Measurements from ENCODE around the gene RCSD1. TPM values are rescaled to one million over a fixed set of nuclear protein-coding genes. Genes with fewer than 3 reads are reported as not detected.

Gene RCSD1
- total and polyA plus RNA-seq, 11 donors, result 14.1 to 51.5 (median 29.6) TPM

DNA sequence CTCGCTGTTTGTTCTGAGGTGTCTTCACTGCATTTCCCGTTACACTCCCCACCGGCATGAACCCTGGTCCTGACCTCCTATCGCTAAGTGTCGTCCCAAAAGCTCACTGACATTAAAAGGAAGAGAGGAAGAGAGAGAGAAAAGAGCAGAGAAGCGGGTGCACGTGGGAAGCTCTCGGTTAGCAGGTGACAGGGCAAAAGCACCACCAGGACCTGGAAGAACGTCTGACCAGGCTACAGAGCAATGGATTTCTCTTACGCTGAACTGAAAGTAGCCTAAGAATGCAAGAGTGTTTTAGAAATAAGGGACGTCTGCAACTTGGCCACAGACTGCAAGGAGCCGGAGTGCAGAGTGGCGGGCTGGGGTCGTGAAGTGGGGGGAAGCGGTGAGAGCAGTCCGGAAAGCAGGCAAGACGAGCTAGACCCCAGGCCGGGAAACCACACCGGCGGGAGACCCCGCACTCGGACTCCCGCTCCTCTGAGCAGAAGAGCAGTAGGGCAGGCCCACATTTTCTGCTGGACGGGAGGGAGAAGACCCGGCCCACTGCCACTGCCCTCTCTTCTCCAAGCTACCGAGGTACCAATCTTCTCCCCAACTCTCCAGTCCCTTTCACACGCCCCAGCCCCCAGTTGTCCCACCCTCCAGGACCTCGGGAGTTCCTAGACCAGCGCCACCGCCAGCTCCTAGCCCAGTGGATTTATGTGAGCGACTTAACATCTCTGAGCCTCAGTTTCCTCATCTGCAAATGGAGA, 83.5 kb downstream of the RCSD1 start:
- TF ChIP-seq, protein P1, sequence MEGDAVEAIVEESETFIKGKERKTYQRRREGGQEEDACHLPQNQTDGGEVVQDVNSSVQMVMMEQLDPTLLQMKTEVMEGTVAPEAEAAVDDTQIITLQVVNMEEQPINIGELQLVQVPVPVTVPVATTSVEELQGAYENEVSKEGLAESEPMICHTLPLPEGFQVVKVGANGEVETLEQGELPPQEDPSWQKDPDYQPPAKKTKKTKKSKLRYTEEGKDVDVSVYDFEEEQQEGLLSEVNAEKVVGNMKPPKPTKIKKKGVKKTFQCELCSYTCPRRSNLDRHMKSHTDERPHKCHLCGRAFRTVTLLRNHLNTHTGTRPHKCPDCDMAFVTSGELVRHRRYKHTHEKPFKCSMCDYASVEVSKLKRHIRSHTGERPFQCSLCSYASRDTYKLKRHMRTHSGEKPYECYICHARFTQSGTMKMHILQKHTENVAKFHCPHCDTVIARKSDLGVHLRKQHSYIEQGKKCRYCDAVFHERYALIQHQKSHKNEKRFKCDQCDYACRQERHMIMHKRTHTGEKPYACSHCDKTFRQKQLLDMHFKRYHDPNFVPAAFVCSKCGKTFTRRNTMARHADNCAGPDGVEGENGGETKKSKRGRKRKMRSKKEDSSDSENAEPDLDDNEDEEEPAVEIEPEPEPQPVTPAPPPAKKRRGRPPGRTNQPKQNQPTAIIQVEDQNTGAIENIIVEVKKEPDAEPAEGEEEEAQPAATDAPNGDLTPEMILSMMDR (IDR thresholded peaks at IDR 0.05), result no peak
- no peak for TF ChIP-seq POLR2A (IDR thresholded peaks at IDR 0.05)
- peak in 1 of 4 donors; percentile 0 for ATAC-seq
- Histone ChIP-seq H3K27ac (peak overlapping the region; percentile 36 to 94 (median 88)), H3K9me3 (no peaks in the 10 kb centered on the region), H3K4me3 (peak overlapping the region; percentile 39 to 86 (median 76)), H3K36me3 (no peaks in the 10 kb centered on the region), H3K27me3 (no peaks in the 10 kb centered on the region), H3K4me1 (peaks cover 0 to 26% (median 6%) of the 10 kb centered on the region in 12 donors)
- intact Hi-C loops (cut with DNase I), result loop anchor here in 4 of 10 donors (2.0 to 10.0 kb wide), 3 partner anchors 89 to 371 kb away; partner anchors contain the start of genes DCAF6 (in 3 of the 4) and MPC2 (in 3 of the 4)
- peak in 3 of 5 donors; percentile 40 to 67 (median 46) for DNase-seq
- WGBS, 4 donors, result 13 to 40% (median 26%) methylated on average over 31 of the region's 31 CpGs

DNA sequence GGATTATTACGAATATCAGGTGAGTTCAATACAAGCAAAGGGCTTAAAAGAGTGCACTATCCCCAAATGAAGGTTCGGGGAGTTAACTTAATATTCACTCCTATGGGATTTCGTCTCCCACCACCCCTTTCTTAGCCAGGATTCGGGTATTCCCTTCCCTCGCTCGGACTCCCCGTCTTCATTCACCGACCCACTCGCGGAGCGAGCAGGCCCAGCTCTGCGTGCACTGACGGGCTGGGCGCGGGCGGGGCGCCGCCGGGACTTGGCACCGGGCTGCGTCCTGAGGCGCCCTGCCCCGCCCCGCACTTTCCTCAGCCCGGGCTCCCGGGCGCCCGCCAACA, 84.0 kb downstream of the RCSD1 start:
- peaks cover 0 to 20% (median 5%) of the 10 kb centered on the region in 12 donors for H3K4me1 ChIP-seq
- DNase-seq, result peak in 1 of 5 donors; percentile 93
- peak overlapping the region; percentile 36 to 94 (median 88) for H3K27ac ChIP-seq
- no peaks in the 10 kb centered on the region for H3K27me3 ChIP-seq
- H3K4me3 ChIP-seq, result peak overlapping the region; percentile 39 to 86 (median 76)
- no peaks in the 10 kb centered on the region for H3K36me3 ChIP-seq
- H3K9me3 ChIP-seq, result no peaks in the 10 kb centered on the region
- ATAC-seq, result peak; percentile 62 to 94 (median 90)
- TF ChIP-seq, protein P1 (IDR thresholded peaks at IDR 0.05), result peak in 1 of 12 donors; percentile 2
- peak in 1 of 2 donors; percentile 40 for TF ChIP-seq POLR2A (IDR thresholded peaks at IDR 0.05)
- 1% methylated on average over 19 to 28 of the region's 28 CpGs for WGBS, 4 donors
- intact Hi-C loops (cut with DNase I), result loop anchor here in 4 of 10 donors (2.0 to 10.0 kb wide), 3 partner anchors 89 to 371 kb away; partner anchors contain the start of genes DCAF6 (in 3 of the 4) and MPC2 (in 3 of the 4)

DNA sequence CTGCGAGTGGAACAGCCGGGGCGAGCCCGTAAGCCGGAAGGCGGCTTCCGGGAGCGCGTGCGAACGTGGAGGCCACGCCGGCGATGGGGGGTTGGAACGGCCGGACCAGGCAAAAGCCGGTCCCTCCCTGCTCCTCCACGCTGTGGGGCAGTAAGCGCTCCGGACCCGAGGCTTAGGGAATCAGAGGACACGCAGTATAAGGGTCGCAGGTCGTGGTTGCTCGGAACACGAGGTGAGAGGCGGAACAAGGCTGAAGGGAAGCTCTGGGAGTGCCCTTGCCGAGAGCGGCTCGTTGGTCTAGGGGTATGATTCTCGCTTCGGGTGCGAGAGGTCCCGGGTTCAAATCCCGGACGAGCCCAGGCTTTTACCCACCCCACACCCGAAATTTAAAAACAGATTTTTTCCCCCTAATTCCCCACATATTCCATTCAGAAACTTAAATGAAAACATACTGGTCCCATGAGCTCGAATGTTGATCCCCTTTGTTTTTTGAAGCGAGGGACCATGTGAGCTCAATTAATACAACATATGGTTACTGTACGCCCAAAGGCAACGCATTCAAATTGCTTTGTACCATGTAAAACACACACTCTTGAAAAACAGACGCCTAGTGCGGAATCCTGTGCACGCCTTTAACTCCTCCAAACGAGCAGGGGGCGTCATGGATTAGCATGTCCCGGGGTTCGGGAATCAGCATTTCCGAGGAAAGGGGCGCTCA, 84.6 kb downstream of the RCSD1 start:
- Histone ChIP-seq H3K4me1 (peaks cover 0 to 18% (median 4%) of the 10 kb centered on the region in 12 donors), H3K4me3 (peak overlapping the region; percentile 39 to 86 (median 76)), H3K9me3 (no peaks in the 10 kb centered on the region), H3K36me3 (no peaks in the 10 kb centered on the region), H3K27ac (peak overlapping the region; percentile 36 to 94 (median 88)), H3K27me3 (no peaks in the 10 kb centered on the region)
- TF ChIP-seq, protein P1 (IDR thresholded peaks at IDR 0.05), result peak in 1 of 12 donors; percentile 13
- no peak for TF ChIP-seq POLR2A (IDR thresholded peaks at IDR 0.05)
- WGBS, 4 donors, result 0 to 1% (median 0%) methylated on average over 46 to 50 of the region's 50 CpGs
- intact Hi-C loops (cut with DNase I), result loop anchor here in 5 of 10 donors (2.0 to 10.0 kb wide), 5 partner anchors 88 to 370 kb away; partner anchors contain the start of genes DCAF6 (in 4 of the 5) and MPC2 (in 4 of the 5)
- peak; percentile 76 to 84 (median 76) for ATAC-seq
- DNase-seq, result peak; percentile 90 to 92 (median 92)
